A204.1 (cell line): ENCODE data around the gene RMC1.
"Not testable (repeated sequence)": the region's sequence is repeated elsewhere in the genome, so short reads cannot be mapped to it uniquely, and the experiment has no call there.

Source experiments
- FAIRE-seq: peaks from 2 replicates; lab custom pipeline; 2012; peaks lifted over from hg19 to GRCh38; lab: Jason Lieb, UNC

The RMC1 gene

DNA sequence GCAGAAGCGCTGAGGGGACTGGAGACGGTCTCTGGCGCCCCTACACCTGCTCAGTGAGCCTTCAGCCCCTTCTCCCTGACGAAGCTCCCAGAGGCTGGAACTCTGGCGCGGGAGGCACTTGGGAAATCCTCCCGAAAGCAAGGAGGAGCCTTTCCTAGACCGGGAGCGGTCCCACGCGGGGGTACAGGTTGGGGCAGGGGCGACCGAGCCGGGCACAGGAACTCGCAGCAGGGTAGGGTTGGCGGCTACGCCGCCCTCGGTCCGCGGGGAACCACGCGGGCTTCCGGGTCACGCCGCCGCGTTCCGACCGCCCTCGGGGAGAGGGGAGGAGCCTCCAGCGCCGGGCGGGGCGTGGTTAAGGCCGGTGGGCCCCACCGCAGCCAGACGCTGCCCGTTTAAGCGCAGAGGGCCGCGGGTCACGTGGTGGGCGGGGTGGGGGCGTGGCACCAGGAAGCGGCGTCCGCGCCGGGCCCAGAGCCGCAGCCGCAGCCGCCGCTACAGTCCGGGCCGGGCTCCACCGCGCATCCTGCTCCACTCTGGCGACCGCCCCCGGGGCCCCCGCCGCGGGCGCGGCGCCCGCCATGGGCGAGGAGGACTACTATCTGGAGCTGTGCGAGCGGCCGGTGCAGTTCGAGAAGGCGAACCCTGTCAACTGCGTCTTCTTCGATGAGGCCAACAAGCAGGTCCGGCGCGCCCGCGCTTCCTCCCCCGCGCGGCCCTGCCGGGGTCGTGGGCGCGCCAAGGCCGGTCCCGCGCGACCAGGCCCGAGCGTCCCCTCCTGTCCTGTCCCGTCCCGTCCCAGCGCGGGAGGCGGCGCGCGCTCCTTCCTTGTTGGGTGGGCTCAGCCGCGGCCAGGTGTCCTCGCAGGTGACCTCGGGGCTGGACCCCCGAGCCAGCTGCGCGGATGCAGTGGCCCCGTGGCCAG is at the start of gene RMC1:
TSS of gene RMC1 (plus strand) at position 474 of the 925 bp plus-strand sequence. CDS start at position 582, 108 bp downstream.
- FAIRE-seq, result no peak

DNA sequence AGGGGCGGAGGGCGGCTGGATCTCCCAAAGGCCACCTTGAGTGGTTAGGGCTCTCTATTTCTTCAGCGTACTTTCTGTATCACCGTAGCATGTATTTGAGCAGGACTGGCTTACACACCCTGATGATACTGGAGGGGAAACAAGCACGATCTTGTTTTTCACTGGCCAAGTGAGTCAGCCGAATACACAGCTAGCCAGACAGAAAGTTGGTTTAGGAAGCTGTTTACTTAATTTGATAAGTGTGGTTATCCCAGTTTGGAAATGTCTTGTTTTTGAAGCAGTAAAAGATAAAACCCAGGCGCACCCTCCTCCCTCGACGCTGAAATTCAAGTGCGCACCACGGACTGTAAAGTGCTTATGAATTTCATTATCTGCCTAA is 49.6 kb upstream of the RMC1 start:
- no peak for FAIRE-seq

DNA sequence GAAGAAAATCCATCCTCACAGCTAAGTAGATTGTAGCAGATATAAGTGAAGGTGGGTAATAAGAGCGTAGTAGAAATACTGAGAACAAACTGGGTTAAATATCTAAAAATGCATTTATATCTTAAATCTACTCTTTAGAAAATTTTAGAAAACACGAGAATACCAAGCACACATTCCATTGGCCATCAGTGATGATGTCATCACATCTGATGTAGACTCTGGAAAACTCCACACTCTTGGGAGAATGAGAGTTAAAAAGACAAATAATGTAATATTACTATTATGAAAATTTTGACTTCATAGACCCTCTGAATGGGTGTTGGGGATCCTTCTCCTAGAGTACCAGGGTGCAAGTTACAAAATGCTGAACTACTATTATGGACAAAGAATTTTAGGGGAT is 46.5 kb upstream of the RMC1 start:
- no peak for FAIRE-seq

DNA sequence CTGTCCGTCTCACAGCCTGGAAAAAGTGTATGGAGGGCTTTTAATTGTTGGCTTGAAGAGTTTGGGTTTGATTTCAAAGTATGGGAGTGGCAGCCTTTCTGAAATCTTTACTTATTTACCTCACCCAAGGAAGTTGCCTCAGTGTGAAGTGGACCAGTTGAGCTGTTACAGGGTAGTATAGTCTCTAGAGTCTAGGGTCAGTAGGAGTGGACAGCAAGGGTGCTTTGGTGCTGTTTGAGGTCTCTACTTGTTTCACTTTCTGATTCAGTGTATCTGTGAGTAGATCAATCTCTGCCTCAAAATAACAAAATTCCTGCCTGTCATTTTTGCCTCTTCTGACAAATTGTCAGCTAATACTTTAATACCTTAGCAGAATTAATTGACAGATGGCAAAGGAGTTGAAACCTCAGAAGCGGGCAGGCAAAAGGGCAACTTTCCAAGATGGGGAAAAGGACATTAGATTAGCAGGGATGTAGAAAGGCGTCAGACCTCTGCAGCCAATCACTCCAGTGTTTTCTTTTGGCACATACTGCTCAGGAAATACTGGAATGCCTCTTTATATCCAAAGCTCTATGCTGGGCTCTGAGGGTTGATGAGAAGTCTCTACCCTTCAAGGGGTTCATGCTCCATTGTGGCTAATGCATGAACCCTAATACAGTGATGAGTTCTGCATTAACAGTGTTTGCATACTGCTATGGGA is 44.3 kb upstream of the RMC1 start:
- no peak for FAIRE-seq

DNA sequence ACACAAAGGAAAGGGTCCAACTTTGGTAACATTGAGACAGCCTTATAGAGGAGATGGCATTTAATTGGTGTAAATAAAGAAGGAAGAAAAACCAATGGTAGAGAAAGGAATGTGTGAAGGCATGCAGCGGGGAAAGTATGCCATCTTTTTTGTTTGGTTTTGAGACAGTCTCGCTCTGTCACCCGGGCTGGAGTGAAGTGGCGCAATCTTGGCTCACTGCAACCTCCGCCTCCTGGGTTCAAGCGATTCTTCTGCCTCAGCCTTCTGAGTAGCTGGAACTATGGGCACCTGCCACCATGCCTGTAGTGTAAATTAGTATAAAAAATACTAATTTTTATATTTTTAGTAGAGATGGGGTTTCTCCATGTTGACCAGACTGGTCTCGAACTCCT is 43.8 kb upstream of the RMC1 start:
- FAIRE-seq, result no peak

DNA sequence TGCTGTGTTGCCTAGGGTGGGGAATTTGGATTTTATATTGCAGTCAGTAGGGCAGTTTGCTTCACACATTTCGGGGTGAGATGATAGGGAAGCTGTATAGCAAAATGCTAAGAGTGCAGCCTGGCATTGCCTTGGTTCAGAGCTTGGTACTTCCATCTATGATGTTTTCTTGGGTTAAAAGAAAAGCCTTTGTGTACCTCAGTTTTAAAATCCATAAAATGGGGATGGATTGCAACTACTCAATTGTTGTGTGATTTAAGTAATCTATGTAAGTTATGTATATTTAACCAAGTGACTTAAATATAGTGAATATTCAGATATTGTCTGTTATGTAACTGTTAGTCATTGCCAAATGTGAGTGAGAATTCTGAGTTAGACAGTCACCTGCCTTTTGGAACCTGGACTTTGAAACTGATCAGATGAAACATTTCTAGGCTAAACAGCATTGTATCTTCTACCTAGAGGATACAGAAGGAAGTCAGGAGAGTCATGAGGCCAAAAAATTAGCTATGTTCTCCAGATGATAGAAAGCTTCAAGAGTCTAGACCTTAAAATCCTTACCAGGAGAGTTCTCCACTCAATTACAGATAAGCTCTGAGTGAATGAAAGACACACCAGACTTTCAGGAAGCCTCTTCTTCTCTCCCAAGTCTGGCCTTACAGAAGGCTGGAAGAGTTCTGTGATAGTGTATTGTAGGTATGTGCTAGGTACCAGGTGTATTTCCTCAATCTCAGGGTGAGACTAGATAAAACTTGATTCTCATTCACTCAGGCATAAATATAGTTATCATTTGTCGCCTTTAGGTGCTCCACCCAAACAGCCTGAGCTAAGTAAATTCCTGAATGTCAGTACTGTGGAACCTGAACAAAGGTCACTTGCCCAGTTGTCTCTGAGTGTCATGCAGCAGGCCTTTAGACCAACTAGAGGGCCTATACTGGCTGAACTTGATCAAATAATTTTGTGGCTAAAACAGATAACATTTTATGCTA is 42.7 kb upstream of the RMC1 start:
- no peak for FAIRE-seq

DNA sequence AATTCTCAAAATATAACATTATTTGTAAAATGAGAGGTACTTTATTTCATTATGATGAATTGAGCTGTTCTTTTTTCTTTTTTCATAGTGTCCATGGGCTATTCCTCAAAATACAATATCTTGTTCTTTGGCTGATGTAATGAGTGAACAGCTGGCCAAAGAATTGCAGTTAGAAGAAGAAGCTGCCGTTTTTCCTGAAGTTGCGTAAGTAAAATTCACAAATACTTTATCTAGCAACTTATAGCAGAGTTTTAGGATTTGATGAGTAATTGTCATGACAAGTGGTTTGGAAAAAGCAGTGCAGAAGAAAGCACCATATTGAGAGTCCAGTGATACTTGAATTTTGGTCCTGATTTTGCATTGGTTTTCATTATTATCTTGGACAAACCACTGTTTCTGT is 40.4 kb upstream of the RMC1 start:
- no peak for FAIRE-seq

DNA sequence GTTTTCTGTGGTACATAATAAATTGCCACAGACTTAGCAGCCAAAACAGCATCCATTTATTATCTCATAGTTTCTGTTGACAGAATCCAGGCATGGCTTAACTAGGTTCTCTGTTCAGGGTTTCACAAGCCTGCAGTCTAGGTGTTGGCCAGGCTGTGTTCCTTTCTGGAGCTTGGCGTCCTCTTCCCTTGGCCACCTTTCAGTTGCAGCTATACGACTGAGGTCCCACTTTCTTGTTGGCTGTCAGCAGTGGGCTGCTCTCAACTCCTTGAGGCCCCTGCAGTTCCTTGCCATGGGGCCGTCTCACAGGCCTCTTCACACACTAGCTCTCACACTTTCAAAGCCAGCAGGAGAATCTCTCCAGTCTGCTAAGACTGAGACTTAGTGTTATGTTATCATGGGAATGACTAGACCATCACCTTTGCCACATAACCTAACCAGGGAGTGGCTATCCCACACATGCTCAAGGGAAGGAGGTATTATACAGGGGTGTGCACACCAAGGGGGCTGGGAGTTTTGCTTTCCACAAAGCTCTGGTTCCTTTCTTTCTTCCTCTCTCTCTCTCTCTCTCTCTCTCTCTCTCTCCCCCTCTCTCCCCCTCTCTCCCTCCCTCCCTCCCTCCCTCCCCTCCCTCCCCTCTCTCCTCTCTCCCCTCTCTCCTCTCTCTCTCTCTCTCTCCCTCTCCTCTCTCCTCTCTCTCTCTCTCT is 34.4 kb upstream of the RMC1 start:
- no peak for FAIRE-seq

DNA sequence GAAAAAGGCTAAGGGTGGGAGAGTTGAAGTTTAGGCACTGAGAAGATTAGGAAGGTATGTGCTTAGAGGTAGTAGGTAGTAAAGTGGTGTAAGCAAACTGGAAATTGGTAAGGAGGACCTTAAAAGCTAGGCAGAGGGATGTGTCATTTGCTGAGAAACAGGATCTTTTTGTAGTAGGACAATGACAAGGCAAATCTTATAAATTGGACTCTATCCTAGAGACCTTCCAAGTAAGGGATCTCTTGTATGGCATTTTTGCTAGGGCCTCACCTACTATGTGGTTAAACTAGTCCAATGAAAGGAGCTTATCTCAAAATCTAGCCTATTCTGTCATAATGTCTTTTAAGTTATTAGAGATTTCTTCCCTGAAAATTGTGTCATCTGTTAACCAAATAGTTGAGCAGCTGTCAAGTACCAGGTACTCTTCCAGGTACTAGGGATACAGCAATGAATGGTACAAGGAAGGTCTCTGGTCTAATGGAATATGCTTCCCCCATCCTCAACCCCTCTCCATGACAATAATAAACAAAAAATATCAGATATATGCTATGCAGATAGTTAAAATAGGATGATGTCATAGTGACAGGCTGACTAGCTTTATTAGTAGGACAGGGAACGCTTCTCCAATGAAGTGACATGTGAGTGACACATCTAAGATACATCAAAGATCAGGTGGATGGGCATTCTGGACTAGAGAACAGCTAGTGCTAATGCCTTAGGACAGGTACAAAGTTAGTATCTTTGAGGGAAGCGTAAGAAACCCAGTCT is 32.5 kb upstream of the RMC1 start:
- no peak for FAIRE-seq

DNA sequence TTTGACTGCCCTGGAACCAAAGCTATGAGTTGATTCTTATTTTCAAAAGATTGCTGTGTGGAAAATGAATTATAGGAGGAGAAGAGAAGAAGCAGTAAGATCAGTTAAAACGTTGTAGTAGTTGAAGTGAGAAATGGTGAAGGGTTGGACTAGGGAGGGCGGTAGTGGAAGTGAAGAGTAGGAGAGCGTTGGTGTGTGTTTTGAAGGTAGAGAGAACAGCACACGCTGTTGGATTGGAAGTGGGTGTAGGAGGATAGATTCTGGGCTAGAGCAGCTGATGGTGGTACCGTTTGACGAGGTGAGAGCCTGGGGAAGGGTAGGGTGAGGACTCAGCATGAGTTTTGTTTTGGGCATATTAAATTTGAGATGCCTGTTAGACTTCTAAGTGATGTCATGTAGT is 31.8 kb upstream of the RMC1 start:
- no peak for FAIRE-seq

DNA sequence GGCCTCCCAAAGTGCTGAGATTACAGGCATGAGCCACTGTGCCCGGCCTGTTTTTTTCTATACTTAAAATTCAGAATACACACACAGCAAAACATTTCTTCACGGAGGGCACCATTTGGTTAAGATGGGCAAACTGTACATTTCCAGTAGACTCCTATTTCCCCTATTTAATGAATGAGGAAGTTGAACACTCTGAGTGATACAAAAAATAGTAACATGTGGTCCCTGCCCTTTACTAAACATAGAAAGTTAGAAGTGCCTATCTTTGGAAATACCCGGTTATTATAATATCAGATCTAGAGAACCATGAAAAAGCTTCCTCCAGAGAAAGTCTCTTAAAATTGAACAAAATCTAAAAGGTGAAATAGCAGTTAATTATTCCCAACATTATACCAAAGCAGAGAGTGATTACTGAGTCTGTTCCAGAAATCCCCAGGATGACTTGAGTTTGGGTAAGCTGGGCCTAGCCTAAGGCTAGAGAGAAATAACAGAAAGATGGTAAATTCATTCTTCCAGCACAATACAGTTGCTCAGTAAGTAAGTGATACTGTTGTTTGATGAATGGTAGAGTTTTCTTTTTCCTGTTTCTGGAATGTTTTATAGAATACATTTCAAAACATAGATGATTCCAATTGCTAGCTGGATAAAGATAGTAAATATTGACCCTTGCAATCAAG is 23.3 kb upstream of the RMC1 start:
- FAIRE-seq, result no peak

DNA sequence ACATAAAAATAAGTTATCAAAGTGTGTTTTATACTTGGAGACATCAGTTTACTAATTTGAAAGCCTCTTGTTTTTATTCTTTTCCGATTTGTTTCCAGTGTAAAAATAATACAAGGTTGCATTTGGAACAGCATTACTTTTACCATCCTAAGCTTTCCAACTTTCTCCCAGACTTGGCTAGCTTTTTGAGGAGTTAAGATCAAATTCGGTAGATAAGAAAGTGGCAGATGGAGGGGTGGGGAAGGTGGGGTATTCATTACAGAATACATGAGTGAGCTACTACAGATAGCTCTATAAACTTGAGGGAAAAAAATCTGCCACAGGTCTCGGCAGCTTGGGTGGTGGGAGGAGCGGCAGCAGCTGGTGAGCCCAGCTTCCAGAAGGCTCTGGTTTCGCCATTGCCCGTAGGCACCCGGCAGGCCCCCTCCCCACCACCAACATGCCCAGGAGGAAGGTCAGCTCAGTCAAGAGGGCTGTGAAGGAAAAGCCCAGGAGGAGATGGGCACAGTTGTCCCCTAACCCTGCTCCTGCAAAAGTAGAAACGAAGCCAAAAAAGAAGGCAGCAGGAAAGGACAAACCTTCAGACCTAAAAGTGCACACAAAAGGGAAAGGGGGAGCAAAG is 18.6 kb upstream of the RMC1 start:
- no peak for FAIRE-seq

DNA sequence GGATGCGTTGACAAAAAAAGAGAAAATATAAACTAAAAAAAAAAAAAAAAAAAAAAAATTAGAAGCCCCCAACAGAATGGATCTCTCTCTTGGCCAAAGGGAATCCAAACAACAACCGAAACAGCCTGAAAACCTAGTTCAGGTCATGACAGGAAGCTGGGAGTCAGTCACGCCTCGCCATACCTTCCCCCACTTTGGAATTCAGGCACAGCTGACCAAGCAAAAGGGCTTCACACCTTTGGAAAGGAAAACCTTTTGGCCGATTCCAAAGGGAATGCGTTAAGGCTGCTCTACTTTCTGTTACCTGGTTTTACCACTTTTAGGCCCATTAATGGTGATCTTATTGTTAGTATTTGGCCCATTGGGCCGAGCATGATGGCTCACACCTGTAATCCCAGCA is 17.9 kb upstream of the RMC1 start:
- no peak for FAIRE-seq

DNA sequence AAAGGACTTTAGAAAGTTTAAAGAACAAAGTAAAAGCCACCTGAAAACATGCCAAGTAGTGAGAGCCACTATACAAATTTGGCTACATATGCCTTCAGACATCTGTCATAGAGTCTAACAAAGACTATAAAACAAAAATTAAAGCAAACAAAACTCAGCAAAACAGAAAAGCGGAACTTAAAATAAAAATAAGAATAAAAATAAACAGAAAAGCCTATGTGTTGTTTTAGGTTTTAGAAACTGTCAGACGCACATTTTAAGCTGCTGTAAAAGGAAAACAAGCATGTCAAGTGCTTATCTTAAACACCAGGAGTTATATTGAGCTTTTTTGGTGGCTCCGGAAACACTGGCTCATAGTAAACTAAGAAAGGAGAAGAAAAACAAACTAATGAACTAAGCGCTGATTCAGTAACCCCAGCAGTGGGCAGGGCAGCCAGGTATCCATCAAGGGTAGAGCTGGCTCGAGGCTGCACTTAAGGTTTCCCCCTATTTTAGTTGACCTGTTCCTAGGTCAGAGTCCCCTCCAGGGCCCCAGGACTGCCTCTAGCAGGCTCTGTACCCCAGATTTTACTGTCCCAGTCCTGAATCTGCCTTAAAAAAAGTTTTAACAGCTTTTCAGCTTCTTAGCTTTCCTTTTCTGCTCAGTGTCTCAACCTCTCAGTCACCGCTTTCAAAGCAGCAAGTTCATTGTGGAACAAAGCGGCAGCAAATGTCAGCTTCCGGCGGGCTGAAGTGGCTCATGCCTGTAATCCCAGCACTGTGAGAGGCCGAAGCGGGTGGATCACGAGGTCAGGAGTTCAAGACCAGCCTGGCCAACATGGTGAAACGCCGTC is 15.4 kb upstream of the RMC1 start:
- FAIRE-seq, result no peak

DNA sequence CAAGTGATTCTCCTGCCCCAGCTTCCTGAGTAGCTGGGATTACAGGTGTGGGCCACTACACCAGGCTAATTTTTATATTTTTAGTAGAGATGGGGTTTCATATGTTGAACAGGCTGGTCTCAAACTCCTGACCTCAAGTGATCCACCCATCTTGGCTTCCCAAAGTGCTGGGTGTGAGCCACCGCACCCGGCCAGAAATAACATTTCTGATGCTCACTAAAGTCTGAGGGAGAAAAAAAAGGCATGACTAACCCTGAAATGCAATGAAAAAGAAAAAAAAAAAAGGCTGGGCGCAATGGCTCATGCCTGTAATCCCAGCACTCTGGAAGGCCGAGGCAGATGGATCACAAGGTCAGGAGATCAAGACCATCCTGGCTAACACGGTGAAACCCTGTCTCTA is 13.7 kb upstream of the RMC1 start:
- FAIRE-seq, result not testable (repeated sequence)

DNA sequence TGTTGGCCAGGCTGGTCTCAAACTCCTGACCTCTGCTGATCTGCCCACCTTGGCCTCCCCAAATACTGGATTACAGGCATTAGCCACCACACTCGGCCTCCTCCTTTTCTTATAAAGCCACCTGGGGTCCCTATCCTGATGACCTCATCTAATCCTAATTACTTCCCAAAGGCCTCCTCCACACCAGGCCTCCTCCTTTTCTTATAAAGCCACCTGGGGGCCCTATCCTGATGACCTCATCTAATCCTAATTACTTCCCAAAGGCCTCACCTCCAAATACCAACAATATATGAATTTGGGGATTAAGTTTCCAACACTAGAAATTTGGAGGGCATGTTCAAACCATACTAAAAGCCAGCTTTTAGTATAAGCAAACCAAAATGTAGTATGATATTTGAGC is 9.7 kb upstream of the RMC1 start:
- no peak for FAIRE-seq

DNA sequence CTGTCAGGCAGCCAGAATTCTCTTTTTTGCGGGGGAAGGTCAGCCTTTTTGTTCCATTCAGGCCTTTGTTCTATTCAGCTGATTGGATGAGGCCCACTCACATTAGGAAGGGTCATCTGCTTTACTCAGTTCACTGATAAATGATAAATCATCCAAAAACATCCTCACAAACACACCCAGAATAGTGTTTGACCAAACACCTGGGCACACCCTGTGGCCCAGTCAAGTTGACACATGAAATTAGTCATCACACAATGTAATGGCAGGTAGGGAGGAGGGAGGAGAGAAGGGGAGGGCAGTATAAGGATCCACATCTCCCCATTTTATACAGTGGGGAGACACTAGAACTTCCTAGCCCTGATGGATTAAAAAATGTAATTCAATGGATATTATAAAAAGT is 8.3 kb upstream of the RMC1 start:
- FAIRE-seq, result no peak

DNA sequence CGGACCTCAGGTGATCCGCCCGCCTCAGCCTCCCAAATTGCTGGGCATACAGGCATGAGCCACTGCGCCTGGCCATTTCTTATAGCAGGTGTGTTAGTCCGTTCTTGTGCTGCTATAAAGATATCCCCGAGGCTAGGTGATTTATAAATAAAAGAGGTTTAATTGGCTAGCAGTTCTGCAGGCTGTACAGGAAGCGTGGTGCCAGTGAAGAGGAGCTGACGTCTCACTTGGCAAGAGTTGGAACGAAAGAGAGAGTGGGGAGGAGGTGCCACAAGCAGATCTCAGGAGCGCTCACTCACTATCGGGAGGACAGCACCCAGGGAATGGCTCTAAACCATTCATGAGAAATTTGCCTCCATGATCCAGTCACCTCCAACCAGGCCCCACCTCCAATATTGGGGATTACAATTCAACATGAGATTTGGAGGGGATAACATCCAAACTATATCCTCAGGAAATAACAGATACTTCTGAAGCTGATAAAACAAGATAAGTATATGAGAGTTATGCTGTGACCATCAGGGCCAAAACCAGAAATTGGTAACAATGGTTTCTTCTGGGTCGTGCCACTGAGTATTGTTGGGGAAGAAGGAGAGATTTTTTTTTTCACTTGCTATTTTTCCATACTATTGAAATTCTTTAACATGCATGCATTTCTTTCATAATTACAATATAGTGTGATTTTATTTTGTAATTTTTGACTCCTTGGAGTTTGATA is 7.4 kb upstream of the RMC1 start:
- FAIRE-seq, result no peak
